GM23248 (cell line): Measurements from ENCODE around the gene SETD7.

Experiments used
- EZH2 ChIP-seq: fragments of 200-600 bp; sonication (generic); IDR thresholded peaks from 2 replicates; pipeline ENCODE4 v1.6.1; 2018; ENCODE audit warnings: antibody characterized with exemption, mild to moderate bottlenecking; ENCODE audit not compliant: insufficient read depth, poor library complexity, severe bottlenecking
- EZH2phosphoT487 ChIP-seq: fragments of 200-600 bp; sonication (generic); IDR thresholded peaks from 2 replicates; pipeline ENCODE4 v1.6.1; 2018; ENCODE audit warnings: antibody characterized with exemption, moderate library complexity, mild to moderate bottlenecking, low read depth; ENCODE audit not compliant: insufficient read depth

- no peak for TF ChIP-seq EZH2
- no peak for TF ChIP-seq EZH2phosphoT487
Observed at GRCh38 chr4:139540161-139540560, 15.9 kb downstream of the SETD7 start.
